Measurements from ENCODE around the gene TRIM45.

The TRIM45 gene

DNA sequence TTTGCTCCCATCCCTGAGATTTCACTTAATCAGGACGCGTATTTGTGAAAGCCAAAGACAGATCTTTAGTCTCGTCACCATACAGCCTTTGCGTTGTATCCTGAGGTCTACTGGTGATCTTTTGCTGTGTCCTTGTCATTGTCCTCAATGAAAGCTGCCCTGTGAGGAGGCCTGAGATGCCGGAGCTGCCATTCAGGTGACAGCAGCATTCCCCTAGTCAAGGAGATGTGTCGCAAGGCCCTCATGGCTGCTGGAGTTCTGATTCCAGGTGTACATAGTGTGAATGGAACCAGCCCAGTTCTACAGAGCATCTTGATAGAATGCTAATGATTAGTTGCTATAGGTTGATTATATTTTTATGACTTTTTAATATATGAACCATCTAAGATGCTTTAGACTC, 37.3 kb downstream of the TRIM45 start:
- in situ Hi-C loops (cut with HindIII; ENCODE audit: low sequenced_read_pairs), result no loop called here
- TF ChIP-seq, protein P1, sequence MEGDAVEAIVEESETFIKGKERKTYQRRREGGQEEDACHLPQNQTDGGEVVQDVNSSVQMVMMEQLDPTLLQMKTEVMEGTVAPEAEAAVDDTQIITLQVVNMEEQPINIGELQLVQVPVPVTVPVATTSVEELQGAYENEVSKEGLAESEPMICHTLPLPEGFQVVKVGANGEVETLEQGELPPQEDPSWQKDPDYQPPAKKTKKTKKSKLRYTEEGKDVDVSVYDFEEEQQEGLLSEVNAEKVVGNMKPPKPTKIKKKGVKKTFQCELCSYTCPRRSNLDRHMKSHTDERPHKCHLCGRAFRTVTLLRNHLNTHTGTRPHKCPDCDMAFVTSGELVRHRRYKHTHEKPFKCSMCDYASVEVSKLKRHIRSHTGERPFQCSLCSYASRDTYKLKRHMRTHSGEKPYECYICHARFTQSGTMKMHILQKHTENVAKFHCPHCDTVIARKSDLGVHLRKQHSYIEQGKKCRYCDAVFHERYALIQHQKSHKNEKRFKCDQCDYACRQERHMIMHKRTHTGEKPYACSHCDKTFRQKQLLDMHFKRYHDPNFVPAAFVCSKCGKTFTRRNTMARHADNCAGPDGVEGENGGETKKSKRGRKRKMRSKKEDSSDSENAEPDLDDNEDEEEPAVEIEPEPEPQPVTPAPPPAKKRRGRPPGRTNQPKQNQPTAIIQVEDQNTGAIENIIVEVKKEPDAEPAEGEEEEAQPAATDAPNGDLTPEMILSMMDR (IDR thresholded peaks at IDR 0.05; ENCODE audit: low read depth, low read length), result no peak

DNA sequence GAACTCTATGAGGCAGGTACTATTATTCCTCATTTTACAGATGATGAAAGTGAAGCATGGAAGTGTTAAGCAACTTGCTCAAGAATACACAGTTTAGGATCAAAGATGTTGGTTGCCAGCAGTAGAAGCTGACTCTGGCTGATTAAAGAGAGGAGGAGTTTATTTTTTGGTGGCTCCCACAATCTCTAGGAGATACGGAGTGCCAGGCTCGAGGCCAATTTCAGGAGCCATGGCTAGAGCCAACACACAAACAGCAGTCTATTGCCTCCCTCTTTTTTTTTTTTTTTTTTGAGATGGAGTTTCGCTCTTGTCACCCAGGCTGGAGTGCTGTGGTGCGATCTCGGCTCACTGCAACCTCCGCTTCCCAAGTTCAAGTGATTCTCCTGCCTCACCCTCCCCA, 41.8 kb downstream of the TRIM45 start:
- H3K4me3 ChIP-seq (ENCODE audit: low read depth, low read length), result no peak overlapping the region
- TF ChIP-seq, protein P1 (IDR thresholded peaks at IDR 0.05; ENCODE audit: low read depth, low read length), result no peak
- no peak for DNase-seq (ENCODE audit: low read depth, low spot score)
- in situ Hi-C loops (cut with HindIII; ENCODE audit: low sequenced_read_pairs), result no loop called here

More for the DNA sequence above, 37.3 kb downstream of the TRIM45 start:
- no peak overlapping the region for H3K4me3 ChIP-seq (ENCODE audit: low read depth, low read length)
- DNase-seq (ENCODE audit: low read depth, low spot score), result no peak

DNA sequence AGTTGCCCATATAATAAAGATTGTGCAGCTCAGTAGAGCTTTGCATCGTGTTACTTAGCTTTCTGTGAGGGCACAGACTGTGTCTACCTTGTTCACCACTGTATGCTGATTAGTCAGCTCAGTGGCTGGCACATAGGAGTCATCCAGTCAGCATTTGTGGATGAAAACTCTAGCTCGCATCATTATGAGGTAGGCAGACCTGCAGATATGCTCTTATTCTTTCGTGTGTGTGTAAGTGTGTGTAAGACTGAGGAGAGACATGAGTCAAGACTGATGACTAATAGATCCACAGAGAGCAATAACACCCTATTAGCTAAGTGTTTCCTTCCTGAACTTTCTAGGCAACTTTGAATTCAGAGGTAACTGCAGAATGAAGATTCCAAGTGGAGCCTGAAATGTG, 44.3 kb downstream of the TRIM45 start:
- DNase-seq (ENCODE audit: low read depth, low spot score), result peak; percentile 90
- TF ChIP-seq, protein P1 (IDR thresholded peaks at IDR 0.05; ENCODE audit: low read depth, low read length), result no peak
- H3K4me3 ChIP-seq (ENCODE audit: low read depth, low read length), result no peak overlapping the region
- in situ Hi-C loops (cut with HindIII; ENCODE audit: low sequenced_read_pairs), result no loop called here

DNA sequence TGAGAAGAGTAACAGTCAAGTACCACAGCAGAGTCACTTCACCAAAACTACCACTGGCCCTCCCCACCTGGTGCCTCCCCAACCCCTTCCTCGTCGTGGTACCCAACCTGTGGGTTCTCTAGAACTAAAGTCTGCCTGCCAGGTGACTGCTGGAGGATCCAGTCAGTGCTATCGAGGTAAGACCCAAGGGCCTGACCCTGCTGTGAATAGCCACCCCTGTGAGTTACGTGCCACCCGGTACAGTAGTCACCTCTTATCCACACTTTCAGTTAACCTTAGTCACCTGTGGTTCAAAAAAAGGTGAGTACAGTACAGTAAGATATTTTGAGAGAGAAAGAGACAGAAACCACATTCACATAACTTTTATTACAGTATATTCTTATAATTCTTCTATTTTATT, 44.9 kb downstream of the TRIM45 start:
- in situ Hi-C loops (cut with HindIII; ENCODE audit: low sequenced_read_pairs), result no loop called here
- no peak for DNase-seq (ENCODE audit: low read depth, low spot score)
- TF ChIP-seq, protein P1 (IDR thresholded peaks at IDR 0.05; ENCODE audit: low read depth, low read length), result no peak
- H3K4me3 ChIP-seq (ENCODE audit: low read depth, low read length), result no peak overlapping the region

DNA sequence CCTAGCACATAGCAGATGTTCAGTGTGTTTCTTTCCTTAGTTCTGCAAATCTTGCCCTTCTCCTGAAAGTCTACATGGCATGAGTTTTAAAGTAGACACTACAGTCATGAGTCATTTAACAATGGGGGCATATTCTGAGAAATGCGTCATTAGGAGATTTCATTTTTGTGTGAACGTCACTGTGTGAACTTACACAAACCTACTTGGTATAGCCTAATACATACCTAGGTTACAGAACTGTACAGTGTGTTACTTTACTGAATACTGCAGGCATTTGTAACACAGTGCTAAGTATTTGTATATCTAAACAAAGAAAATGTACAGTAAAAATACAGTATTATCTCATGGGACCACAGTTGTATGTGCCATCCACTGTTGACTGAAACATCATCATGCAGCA, 51.4 kb downstream of the TRIM45 start:
- in situ Hi-C loops (cut with HindIII; ENCODE audit: low sequenced_read_pairs), result no loop called here
- H3K4me3 ChIP-seq (ENCODE audit: low read depth, low read length), result no peak overlapping the region
- TF ChIP-seq, protein P1 (IDR thresholded peaks at IDR 0.05; ENCODE audit: low read depth, low read length), result no peak
- peak; percentile 74 for DNase-seq (ENCODE audit: low read depth, low spot score)

DNA sequence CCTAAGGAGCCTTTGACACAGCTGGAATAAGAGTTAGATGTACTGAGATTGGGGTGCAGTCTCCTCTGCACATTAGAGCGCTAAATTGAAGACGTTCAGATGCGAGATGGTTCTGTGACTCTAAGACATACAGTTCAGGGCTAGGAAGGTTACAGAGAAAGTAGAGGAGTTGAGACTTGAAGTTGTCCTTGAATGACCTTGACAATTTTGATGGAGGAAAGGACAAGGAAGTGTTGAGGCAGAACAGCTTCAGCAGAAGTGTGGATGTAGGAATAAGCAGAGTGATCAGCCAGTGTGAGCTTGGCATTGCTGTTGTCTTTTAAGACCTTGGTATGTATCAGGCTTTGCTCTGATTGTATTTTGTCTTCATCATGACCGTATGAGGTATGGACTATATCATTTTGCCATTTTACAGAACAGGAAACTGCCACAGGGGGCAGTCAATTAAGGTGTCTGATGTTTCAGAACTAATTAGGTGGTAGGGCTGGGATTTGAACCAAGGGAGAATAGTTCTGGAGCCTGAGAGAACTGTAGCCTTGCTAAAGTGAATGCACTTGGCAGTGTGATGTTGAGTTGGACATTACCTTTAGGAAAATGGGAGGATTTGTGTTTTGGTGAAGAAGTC, 52.2 kb downstream of the TRIM45 start:
- in situ Hi-C loops (cut with HindIII; ENCODE audit: low sequenced_read_pairs), result no loop called here
- TF ChIP-seq, protein P1 (IDR thresholded peaks at IDR 0.05; ENCODE audit: low read depth, low read length), result no peak
- no peak for DNase-seq (ENCODE audit: low read depth, low spot score)
- no peak overlapping the region for H3K4me3 ChIP-seq (ENCODE audit: low read depth, low read length)
